ENCODE results near the gene UEVLD. TPM values are rescaled to one million over a fixed set of nuclear protein-coding genes. Genes with fewer than 3 reads are reported as not detected.

The UEVLD gene
- total and polyA plus RNA-seq, 9 of the 15 experiments (the other 6 are each of a cell fraction or from before 2014, with no cell fraction given): 4.7 to 12.6 (median 7.4) TPM

DNA sequence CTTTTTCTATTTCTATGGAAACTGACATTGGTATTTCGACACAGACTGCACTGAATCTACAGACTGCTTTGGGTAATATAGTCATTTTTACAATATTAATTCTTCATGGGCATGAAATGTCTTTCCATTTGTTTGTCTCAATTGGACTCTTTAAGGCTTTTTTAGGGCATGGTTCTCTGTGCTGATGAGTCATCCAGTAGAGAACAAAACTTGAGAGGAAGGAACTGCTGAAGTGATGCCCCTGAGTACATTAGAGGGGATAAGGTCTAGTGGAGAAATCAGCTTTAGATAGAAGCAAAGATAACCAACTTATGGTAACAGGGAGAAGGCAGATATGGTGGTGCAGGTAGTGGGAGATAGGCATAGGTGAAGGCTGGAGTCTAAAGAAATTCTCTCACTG is 86.9 kb downstream of the UEVLD start:
- ChIA-PET CTCF (ENCODE audit: low intra/inter-chr PET ratio) (no interaction called here), POLR2A (interaction anchor here (0.8 kb wide), 1 partner anchor 11 kb away, joined by 3 read pairs; no protein-coding TSS in a partner anchor)
- in situ Hi-C loops (cut with MboI) (no loop called here), intact Hi-C loops (cut with micrococcal nuclease) (no loop called here)
- no peak for DNase-seq (ENCODE audit: extremely low read depth in 1 of 4, low spot score in 3 of 4)
- no peak overlapping the region for H3K9ac ChIP-seq (ENCODE audit: insufficient read depth in 1 of 2, low read depth in 2 of 2, low read length in 2 of 2)
- no peak for ATAC-seq
- no peaks in the 10 kb centered on the region for H3K9me1 ChIP-seq (ENCODE audit: control insufficient read depth, insufficient read depth, low read length)
- no peak overlapping the region for H3K4me2 ChIP-seq (ENCODE audit: insufficient read depth, low read length)
- H3K4me1 ChIP-seq (replicated peaks in 1 of 2; ENCODE audit: control insufficient read depth in 2 of 2, insufficient read depth in 2 of 2, low read length in 2 of 2): no peaks in the 10 kb centered on the region
- H3K36me3 ChIP-seq (ENCODE audit: control insufficient read depth, insufficient read depth, low read length): peaks cover 73% of the 10 kb centered on the region
- TF ChIP-seq, protein P1, sequence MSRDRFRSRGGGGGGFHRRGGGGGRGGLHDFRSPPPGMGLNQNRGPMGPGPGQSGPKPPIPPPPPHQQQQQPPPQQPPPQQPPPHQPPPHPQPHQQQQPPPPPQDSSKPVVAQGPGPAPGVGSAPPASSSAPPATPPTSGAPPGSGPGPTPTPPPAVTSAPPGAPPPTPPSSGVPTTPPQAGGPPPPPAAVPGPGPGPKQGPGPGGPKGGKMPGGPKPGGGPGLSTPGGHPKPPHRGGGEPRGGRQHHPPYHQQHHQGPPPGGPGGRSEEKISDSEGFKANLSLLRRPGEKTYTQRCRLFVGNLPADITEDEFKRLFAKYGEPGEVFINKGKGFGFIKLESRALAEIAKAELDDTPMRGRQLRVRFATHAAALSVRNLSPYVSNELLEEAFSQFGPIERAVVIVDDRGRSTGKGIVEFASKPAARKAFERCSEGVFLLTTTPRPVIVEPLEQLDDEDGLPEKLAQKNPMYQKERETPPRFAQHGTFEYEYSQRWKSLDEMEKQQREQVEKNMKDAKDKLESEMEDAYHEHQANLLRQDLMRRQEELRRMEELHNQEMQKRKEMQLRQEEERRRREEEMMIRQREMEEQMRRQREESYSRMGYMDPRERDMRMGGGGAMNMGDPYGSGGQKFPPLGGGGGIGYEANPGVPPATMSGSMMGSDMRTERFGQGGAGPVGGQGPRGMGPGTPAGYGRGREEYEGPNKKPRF (IDR thresholded peaks at IDR 0.05; ENCODE audit: low read depth, low read length): no peak
- TF ChIP-seq ATF3 (IDR thresholded peaks at IDR 0.05): 0 out of 2 replicates have a peak, but pooled peaks have one; percentile 13
- TF ChIP-seq ATF3 (CRISPR knock-in tag; conservative IDR thresholded peaks at IDR 0.05): no peak
- no peaks in the 10 kb centered on the region for H3K9me3 ChIP-seq (replicated peaks; ENCODE audit: control insufficient read depth, insufficient read depth, low read depth, low read length)
- no peak overlapping the region for H3K4me3 ChIP-seq
- BruUV-seq (replicated peaks): no TSS peak
- no peak for FAIRE-seq
- H3K27ac ChIP-seq (ENCODE audit: extremely low read depth, low read depth, low read length): no peak overlapping the region
- no peaks in the 10 kb centered on the region for H4K20me1 ChIP-seq (replicated peaks; ENCODE audit: control insufficient read depth, insufficient read depth, low read length)
- H3K79me2 ChIP-seq (ENCODE audit: control insufficient read depth, insufficient read depth, low read length): no peaks in the 10 kb centered on the region
- WGBS (ENCODE audit: insufficient coverage, low coverage, missing lambda C conversion rate): 89% methylated on average over 1 of the region's 1 CpG
- H2AFZ ChIP-seq (ENCODE audit: low read depth, low read length): no peak overlapping the region
- no peaks in the 10 kb centered on the region for H3K27me3 ChIP-seq (ENCODE audit: control insufficient read depth in 2 of 2, insufficient read depth in 2 of 2, low read length in 2 of 2)
